Measurements from ENCODE around the gene CHRM2. TPM values are rescaled to one million over a fixed set of nuclear protein-coding genes. Genes with fewer than 3 reads are reported as not detected.

Gene CHRM2
- total RNA-seq, 1 donor from 2014 or later: not detected

GRCh38 chr7:137025469-137026175 is 157.2 kb downstream of the CHRM2 start:
- intact Hi-C loops (cut with micrococcal nuclease): no loop called here

GRCh38 chr7:137026176-137026500 is 157.7 kb downstream of the CHRM2 start:
- intact Hi-C loops (cut with micrococcal nuclease): no loop called here

DNA sequence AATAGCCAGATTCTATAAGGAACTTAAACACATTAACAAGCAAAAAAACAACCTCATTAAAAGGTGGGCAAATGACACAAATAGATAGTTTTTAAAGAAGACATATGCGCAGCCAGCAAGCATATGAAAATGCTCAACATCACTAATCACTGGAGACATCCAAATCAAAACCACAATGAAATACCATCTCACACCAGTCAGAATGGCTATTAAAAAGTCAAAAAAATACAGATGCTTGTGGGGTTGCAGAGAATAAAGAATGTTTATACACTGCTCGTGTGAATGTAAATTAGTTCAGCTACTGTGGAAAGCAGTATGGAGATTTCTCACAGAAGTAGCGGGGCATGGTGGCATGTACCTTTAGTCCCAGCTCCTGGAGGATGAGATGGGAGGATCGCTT is 164.0 kb downstream of the CHRM2 start:
- intact Hi-C loops (cut with micrococcal nuclease): no loop called here

DNA sequence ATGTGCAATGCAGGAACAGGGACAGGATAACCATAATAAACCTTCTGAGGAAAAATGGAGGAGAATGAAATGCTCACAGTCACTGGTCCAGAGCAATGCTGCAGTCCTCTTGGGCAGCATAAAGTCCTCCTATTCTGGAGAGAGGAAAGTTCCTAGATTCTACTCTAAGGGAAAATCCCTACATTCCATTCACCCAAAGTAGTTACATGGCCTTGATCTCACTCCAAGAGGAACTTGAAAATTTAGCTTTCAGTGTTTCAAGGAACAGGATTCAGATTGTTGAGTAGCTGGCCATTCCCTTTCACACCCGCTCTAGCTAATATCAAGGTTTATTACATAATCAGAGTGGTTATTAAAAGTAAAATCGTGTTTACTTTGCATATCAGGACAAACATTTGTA is 168.3 kb downstream of the CHRM2 start:
- intact Hi-C loops (cut with micrococcal nuclease): no loop called here

DNA sequence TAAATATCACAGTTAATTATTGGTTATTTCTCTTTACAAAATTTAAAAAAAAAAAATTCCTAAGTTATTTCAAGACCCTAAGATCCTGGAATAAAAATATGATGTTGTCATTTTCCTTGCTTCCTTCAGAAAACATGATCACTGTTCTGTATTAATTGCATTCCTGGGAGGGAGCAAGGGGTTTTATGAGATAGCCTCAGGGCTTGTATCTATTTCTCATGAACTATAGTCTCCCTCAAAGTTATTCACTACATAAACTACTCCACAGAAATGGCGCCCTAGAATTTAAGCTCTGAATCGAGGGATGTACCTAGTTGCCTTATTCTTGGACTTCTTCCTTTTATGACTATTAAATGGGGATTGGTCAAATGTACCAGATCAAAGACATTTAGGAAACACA is 170.3 kb downstream of the CHRM2 start:
- intact Hi-C loops (cut with micrococcal nuclease): no loop called here

DNA sequence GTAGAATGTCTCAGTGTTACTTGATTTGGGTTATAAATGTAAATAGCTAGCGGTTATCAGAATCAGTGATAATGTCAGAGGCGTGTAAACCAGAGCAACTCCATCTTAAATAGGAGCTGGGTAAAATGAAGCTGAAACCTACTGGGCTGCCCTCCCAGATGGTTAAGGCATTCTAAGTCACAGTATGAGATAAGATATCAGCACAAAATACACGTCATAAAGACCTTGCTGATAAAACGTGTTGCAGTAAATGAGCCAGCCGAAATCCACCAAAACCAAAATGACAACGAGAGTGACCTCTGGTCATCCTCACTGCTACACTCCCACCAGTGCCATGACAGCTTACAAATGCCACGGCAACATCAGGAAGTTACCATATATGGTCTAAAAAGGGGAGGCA is 172.3 kb downstream of the CHRM2 start:
- intact Hi-C loops (cut with micrococcal nuclease): no loop called here

GRCh38 chr7:137045573-137045972 is 177.1 kb downstream of the CHRM2 start:
- intact Hi-C loops (cut with micrococcal nuclease): no loop called here

- intact Hi-C loops (cut with micrococcal nuclease): no loop called here
Measured at GRCh38 chr7:137069249-137069963, 201.0 kb downstream of the CHRM2 start.
